SK-N-SH (cell line): ENCODE results near the gene CCDC121. TPM values are rescaled to one million over a fixed set of nuclear protein-coding genes. Genes with fewer than 3 reads are reported as not detected.

Experiments used
- CTCF ChIA-PET: fragments of 300-600, 350-600 bp; formaldehyde crosslinking; extraction: SDS; loops from one replicate; lab custom pipeline; 2021; lab: Yijun Ruan, JAX
- POLR2A ChIA-PET: fragments of 350-600 bp; sonication (Branson Sonifier 250); formaldehyde crosslinking; extraction: SDS; loops from one replicate; lab custom pipeline; 2020; ENCODE audit warnings: antibody characterized with exemption, inconsistent platforms; lab: Yijun Ruan, JAX
- DNase-seq: peaks from one replicate; pipeline ENCODE4 v3.0.0; 2012
- H2AFZ ChIP-seq: fragments of 200-600 bp; sonication (generic); 2 replicates; pipeline ENCODE4 v1.8.1; 2016; ENCODE audit warnings: antibody characterized with exemption, mild to moderate bottlenecking, low read depth
- H3F3A ChIP-seq: fragments of 200-600 bp; sonication (generic); replicated peaks from 2 replicates; pipeline ENCODE3; 2016; ENCODE audit warnings: antibody characterized with exemption, mild to moderate bottlenecking; ENCODE audit not compliant: insufficient read depth
- H3K27ac ChIP-seq, 2 experiments: fragments of 200-500 bp in 1 of 2; fragments of 200-600 bp in 1 of 2; sonication (Bioruptor generic) in 1 of 2; sonication (generic), shearing (Covaris generic) in 1 of 2; 2 replicates each; pipeline versions ENCODE4 v1.5.1 to v1.6.1; 2014 to 2016; ENCODE audit warnings: low read depth in 2 of 2, inconsistent platforms in 1 of 2, low read length in 1 of 2, mild to moderate bottlenecking in 1 of 2, mixed read lengths in 1 of 2
- H3K27me3 ChIP-seq: fragments of 200-600 bp; sonication (generic), shearing (Covaris generic); 2 replicates; pipeline ENCODE4 v1.6.1; 2016; ENCODE audit warnings: mixed run types; ENCODE audit not compliant: insufficient read depth
- H3K36me3 ChIP-seq, 2 experiments: fragments of 200-500 bp in 1 of 2; fragments of 200-600 bp in 1 of 2; sonication (Bioruptor generic) in 1 of 2; sonication (generic) in 1 of 2; replicated peaks in 1 of 2; 2 replicates each; pipeline versions ENCODE3 to v1.5.1; 2014 to 2016; ENCODE audit warnings: low read length in 1 of 2, mild to moderate bottlenecking in 1 of 2; ENCODE audit not compliant: insufficient read depth in 2 of 2, control insufficient read depth in 1 of 2
- H3K4me1 ChIP-seq, 2 experiments: fragments of 200-500 bp in 1 of 2; fragments of 200-600 bp in 1 of 2; sonication (Bioruptor generic) in 1 of 2; sonication (generic), shearing (Covaris generic) in 1 of 2; 2 replicates each; pipeline versions ENCODE4 v1.5.1 to v1.6.1; 2014 to 2016; ENCODE audit warnings: low read depth in 1 of 2, low read length in 1 of 2, mixed run types in 1 of 2; ENCODE audit not compliant: insufficient read depth in 2 of 2, control insufficient read depth in 1 of 2
- H3K4me2 ChIP-seq: fragments of 200-600 bp; sonication (generic), shearing (Covaris generic); 2 replicates; pipeline ENCODE4 v1.6.1; 2017; ENCODE audit warnings: mixed run types
- H3K4me3 ChIP-seq, 2 experiments: fragments of 200-500 bp in 1 of 2; fragments of 200-600 bp in 1 of 2; sonication (Bioruptor generic) in 1 of 2; sonication (generic), shearing (Covaris generic) in 1 of 2; 2 replicates each; pipeline versions ENCODE4 v1.5.1 to v1.8.1; 2014 to 2016; ENCODE audit warnings: low read depth in 2 of 2, inconsistent platforms in 1 of 2, low read length in 1 of 2, mild to moderate bottlenecking in 1 of 2, mixed read lengths in 1 of 2, moderate library complexity in 1 of 2
- H3K79me2 ChIP-seq: fragments of 200-600 bp; sonication (generic); 2 replicates; pipeline ENCODE4 v1.8.1; 2017; ENCODE audit warnings: mild to moderate bottlenecking; ENCODE audit not compliant: insufficient read depth
- H3K9ac ChIP-seq: fragments of 200-600 bp; sonication (generic); 2 replicates; pipeline ENCODE4 v1.6.1; 2017; ENCODE audit warnings: mixed run types
- H3K9me2 ChIP-seq: fragments of 200-600 bp; sonication (generic); 2 replicates; pipeline ENCODE4 v1.6.1; 2017; ENCODE audit warnings: mixed run types
- H3K9me3 ChIP-seq: fragments of 200-600 bp; sonication (generic); 2 replicates; pipeline ENCODE4 v1.6.1; 2017; ENCODE audit warnings: mixed run types, mild to moderate bottlenecking, moderate library complexity
- H4K20me1 ChIP-seq: fragments of 200-600 bp; sonication (generic); 2 replicates; pipeline ENCODE4 v1.6.1; 2017; ENCODE audit warnings: mild to moderate bottlenecking, mixed run types; ENCODE audit not compliant: insufficient read depth
- CHD2 ChIP-seq: fragments of 150-350 bp; IDR thresholded peaks from 2 replicates; pipeline ENCODE4 v1.6.1; 2018; ENCODE audit warnings: low read length; ENCODE audit not compliant: partially characterized antibody
- CTCF ChIP-seq: fragments of 200-600 bp; sonication (generic); IDR thresholded peaks from 2 replicates; pipeline ENCODE4 v1.6.1; 2017; ENCODE audit warnings: antibody characterized with exemption, mild to moderate bottlenecking, moderate library complexity
- ELF1 ChIP-seq: IDR thresholded peaks from 2 replicates; pipeline ENCODE4 v1.4.0; 2012
- EP300 ChIP-seq, 2 experiments: IDR thresholded peaks; 2 replicates each; pipeline versions ENCODE4 v1.4.0 to v1.6.1; 2012; ENCODE audit warnings: borderline replicate concordance in 1 of 2, low read depth in 1 of 2, low read length in 1 of 2
- EZH2phosphoT487 ChIP-seq: fragments of 200-600 bp; sonication (generic); IDR thresholded peaks from 2 replicates; pipeline ENCODE4 v1.6.1; 2017; ENCODE audit warnings: low read depth, mixed run types, mild to moderate bottlenecking, antibody characterized with exemption, moderate library complexity, borderline replicate concordance
- FOSL2 ChIP-seq: IDR thresholded peaks from 2 replicates; pipeline ENCODE4 v1.4.0; 2012; ENCODE audit warnings: low read depth, mild to moderate bottlenecking, moderate library complexity, borderline replicate concordance
- JUND ChIP-seq: IDR thresholded peaks from 2 replicates; pipeline ENCODE4 v1.4.0; 2012
- MEF2A ChIP-seq: IDR thresholded peaks from 2 replicates; pipeline ENCODE4 v1.4.0; 2012; ENCODE audit warnings: low read depth, borderline replicate concordance
- NRF1 ChIP-seq: IDR thresholded peaks from 2 replicates; pipeline ENCODE4 v1.6.1; 2012; ENCODE audit warnings: low read depth, mild to moderate bottlenecking, low read length
- PBX3 ChIP-seq: IDR thresholded peaks from 2 replicates; pipeline ENCODE4; 2012
- RAD21 ChIP-seq: IDR thresholded peaks from 2 replicates; pipeline ENCODE4 v1.6.1; 2012; ENCODE audit warnings: mild to moderate bottlenecking, low read length
- RCOR1 ChIP-seq: fragments of 150-350 bp; IDR thresholded peaks from 2 replicates; pipeline ENCODE4 v1.6.1; 2017; ENCODE audit warnings: antibody characterized with exemption, low read length
- REST ChIP-seq: IDR thresholded peaks from 2 replicates; pipeline ENCODE4 v1.6.1; 2012; ENCODE audit warnings: mild to moderate bottlenecking, low read depth, low read length, moderate library complexity
- RXRA ChIP-seq: IDR thresholded peaks from 2 replicates; pipeline ENCODE4 v1.4.0; 2012; ENCODE audit warnings: low read depth, mild to moderate bottlenecking, borderline replicate concordance
- SIN3A ChIP-seq: IDR thresholded peaks from 2 replicates; pipeline ENCODE4 v1.6.1; 2012; ENCODE audit warnings: low read depth, mild to moderate bottlenecking, low read length, moderate library complexity, borderline replicate concordance
- SMC3 ChIP-seq: IDR thresholded peaks from 2 replicates; pipeline ENCODE4 v1.6.1; 2012; ENCODE audit warnings: low read depth, low read length, improper control_type of control experiment
- TCF12 ChIP-seq: IDR thresholded peaks from 2 replicates; pipeline ENCODE4 v1.4.0; 2012
- WGBS: methylation state at CpG from one replicate; pipeline ENCODE4 v1.1.6; 2017; ENCODE audit warnings: low lambda C conversion rate; 5-methylcytosine and 5-hydroxymethylcytosine counted together
- polyA plus RNA-seq, 3 experiments: library from polyadenylated mRNA; depleted of rRNA; stranded (reverse); fragments of >200 nt; gene quantifications; 2 replicates each; pipeline ENCODE4 v1.2.3, GENCODE V29; 2012

Gene CCDC121
- polyA plus RNA-seq, 1 of the 3 experiments (the other 2 are of a cell fraction): 2.3 TPM

- Histone ChIP-seq H3K9me3 (no peaks in the 10 kb centered on the region), H3K4me3 (no peak overlapping the region), H3K27me3 (no peaks in the 10 kb centered on the region), H3F3A (peaks cover 16% of the 10 kb centered on the region), H3K79me2 (no peaks in the 10 kb centered on the region; the same call in 1 of the 2 replicates), H3K27ac (no peak overlapping the region), H3K4me1 (peaks cover 0 to 2% of the 10 kb centered on the region in 2 experiments; a peak in 1 of 4 replicates), H3K4me2 (no peak overlapping the region), H3K36me3 (peaks cover 67 to 72% of the 10 kb centered on the region in 2 experiments), H3K9ac (no peak overlapping the region), H4K20me1 (no peaks in the 10 kb centered on the region), H3K9me2 (no peaks in the 10 kb centered on the region), H2AFZ (no peak overlapping the region)
- no peak for TF ChIP-seq SMC3
- no peak for TF ChIP-seq FOSL2
- TF ChIP-seq TCF12: 0 out of 2 replicates have a peak, but pooled peaks have one; percentile 26
- peak; percentile 50; the same call in 1 of the 2 replicates for TF ChIP-seq RCOR1
- TF ChIP-seq CHD2: no peak
- no peak for DNase-seq
- CTCF ChIA-PET: interaction anchor here (1.0 kb wide), 1 partner anchor 341 kb away, joined by 3 read pairs; no protein-coding TSS in a partner anchor
- POLR2A ChIA-PET: no interaction called here
Measured at GRCh38 chr2:27645197-27645596, 16.4 kb upstream of the CCDC121 start.

GRCh38 chr2:27640722-27641245 is 12.0 kb upstream of the CCDC121 start:
- CTCF ChIA-PET: interaction anchor here (1.4 kb wide), 1 partner anchor 42 kb away, joined by 10 read pairs; no protein-coding TSS in a partner anchor
- no peak for TF ChIP-seq CTCF
- no peak for TF ChIP-seq PBX3
- TF ChIP-seq EZH2phosphoT487: no peak
- TF ChIP-seq SIN3A: no peak
- no peak for TF ChIP-seq ELF1
- TF ChIP-seq RAD21: no peak
- TF ChIP-seq EP300 (IDR thresholded peaks at IDR 0.05; ENCODE audit: borderline replicate concordance in 1 of 2, low read depth in 1 of 2, low read length in 1 of 2): no peak
- no peak for TF ChIP-seq NRF1
- TF ChIP-seq MEF2A: no peak
- TF ChIP-seq JUND: no peak
- no peak for TF ChIP-seq RXRA
- no peak for TF ChIP-seq REST
- no peak overlapping the region for H3K4me3 ChIP-seq
- POLR2A ChIA-PET: no interaction called here
- no peak overlapping the region for H3K27ac ChIP-seq
- no peaks in the 10 kb centered on the region for H3K9me2 ChIP-seq
- peaks cover 53% of the 10 kb centered on the region for H3F3A ChIP-seq
- no peaks in the 10 kb centered on the region for H3K27me3 ChIP-seq
- no peak overlapping the region for H3K4me2 ChIP-seq
- DNase-seq: no peak
- WGBS: 90% methylated on average over 2 of the region's 2 CpGs
- peaks cover 74 to 80% of the 10 kb centered on the region in 2 experiments for H3K36me3 ChIP-seq
- H4K20me1 ChIP-seq: no peaks in the 10 kb centered on the region
- peaks cover 3% of the 10 kb centered on the region; the same call in 1 of the 2 replicates for H3K79me2 ChIP-seq
- no peak overlapping the region for H3K9ac ChIP-seq
- H3K9me3 ChIP-seq: no peaks in the 10 kb centered on the region
- H3K4me1 ChIP-seq: peaks cover 0 to 2% of the 10 kb centered on the region in 2 experiments; a peak in 2 of 4 replicates
- no peak overlapping the region for H2AFZ ChIP-seq
